GM23248 (cell line): ENCODE data around the gene ASS1. TPM values are rescaled to one million over a fixed set of nuclear protein-coding genes. Genes with fewer than 3 reads are reported as not detected.

Experiments
- DNase-seq: peaks from one replicate; pipeline ENCODE4 v3.0.0-alpha.2; 2015
- H2AFZ ChIP-seq: fragments of 200-600 bp; sonication (generic); 2 replicates; pipeline ENCODE4 v1.6.1; 2016; ENCODE audit warnings: antibody characterized with exemption
- H3F3A ChIP-seq: fragments of 200-600 bp; sonication (generic); 2 replicates; pipeline ENCODE4 v1.6.1; 2016; ENCODE audit warnings: mild to moderate bottlenecking, antibody characterized with exemption, mixed run types; ENCODE audit not compliant: insufficient read depth
- H3K27ac ChIP-seq: fragments of 200-600 bp; sonication (generic); 2 replicates; pipeline ENCODE4 v1.5.1; 2016; ENCODE audit warnings: mild to moderate bottlenecking
- H3K27me3 ChIP-seq: fragments of 200-600 bp; sonication (generic); replicated peaks from 2 replicates; pipeline ENCODE4 v1.6.1; 2016; ENCODE audit warnings: mild to moderate bottlenecking; ENCODE audit not compliant: insufficient read depth
- H3K36me3 ChIP-seq: fragments of 200-600 bp; sonication (generic); 2 replicates; pipeline ENCODE4 v1.6.1; 2016; ENCODE audit warnings: low read depth, mild to moderate bottlenecking
- H3K4me1 ChIP-seq: fragments of 200-600 bp; sonication (generic); 2 replicates; pipeline ENCODE4 v1.6.1; 2016; ENCODE audit warnings: mild to moderate bottlenecking; ENCODE audit not compliant: insufficient read depth
- H3K4me2 ChIP-seq: fragments of 200-600 bp; sonication (generic); one replicate; pipeline ENCODE4 v1.6.1; 2016; ENCODE audit warnings: mild to moderate bottlenecking; ENCODE audit not compliant: unreplicated experiment
- H3K4me3 ChIP-seq: fragments of 200-600 bp; sonication (generic); 2 replicates; pipeline ENCODE4 v1.5.1; 2016; ENCODE audit warnings: mild to moderate bottlenecking
- H3K79me2 ChIP-seq: fragments of 200-600 bp; sonication (generic); 2 replicates; pipeline ENCODE4 v1.6.1; 2016; ENCODE audit warnings: mild to moderate bottlenecking; ENCODE audit not compliant: insufficient read depth
- H3K9ac ChIP-seq: fragments of 200-600 bp; sonication (generic); 2 replicates; pipeline ENCODE4 v1.6.1; 2016; ENCODE audit warnings: mild to moderate bottlenecking
- H3K9me2 ChIP-seq: fragments of 200-600 bp; sonication (generic); 2 replicates; pipeline ENCODE4 v1.6.1; 2016; ENCODE audit warnings: mixed run types, mild to moderate bottlenecking, moderate library complexity; ENCODE audit not compliant: insufficient read depth
- H3K9me3 ChIP-seq: fragments of 200-600 bp; sonication (generic); one replicate; pipeline ENCODE4 v1.6.1; 2017; ENCODE audit warnings: low read depth
- H4K20me1 ChIP-seq: fragments of 200-600 bp; sonication (generic); 2 replicates; pipeline ENCODE4 v1.6.0; 2016; ENCODE audit not compliant: insufficient read depth
- EZH2 ChIP-seq: fragments of 200-600 bp; sonication (generic); IDR thresholded peaks from 2 replicates; pipeline ENCODE4 v1.6.1; 2018; ENCODE audit warnings: antibody characterized with exemption, mild to moderate bottlenecking; ENCODE audit not compliant: insufficient read depth, poor library complexity, severe bottlenecking
- EZH2phosphoT487 ChIP-seq: fragments of 200-600 bp; sonication (generic); IDR thresholded peaks from 2 replicates; pipeline ENCODE4 v1.6.1; 2018; ENCODE audit warnings: antibody characterized with exemption, moderate library complexity, mild to moderate bottlenecking, low read depth; ENCODE audit not compliant: insufficient read depth
- WGBS, 2 experiments: methylation state at CpG; one replicate each; pipeline ENCODE4 v1.1.6; 2015 to 2017; ENCODE audit warnings: low lambda C conversion rate in 2 of 2, low coverage in 1 of 2; ENCODE audit errors: missing lambda C conversion rate in 2 of 2; 5-methylcytosine and 5-hydroxymethylcytosine counted together
- in situ Hi-C: fragments of 300-500 bp; cut with MboI; formaldehyde crosslinking; loops from 2 replicates; pipeline ENCODE4 v1.15.0; 2020
- polyA plus RNA-seq: library from polyadenylated mRNA; unstranded; fragments of >200 nt; fragmentation: Nextera tagmentation; extraction: Ambion mirVana; gene quantifications from 2 replicates; pipeline ENCODE4 v1.2.1, GENCODE V29; 2016
- total RNA-seq: library from RNA; depleted of rRNA; stranded (reverse); fragments of >200 nt; shearing (Covaris generic); gene quantifications from 2 replicates; pipeline ENCODE4 v1.2.3, GENCODE V29; 2014

Gene ASS1
- total and polyA plus RNA-seq, 2 experiments from 2014 or later, result 124 to 216 TPM

DNA sequence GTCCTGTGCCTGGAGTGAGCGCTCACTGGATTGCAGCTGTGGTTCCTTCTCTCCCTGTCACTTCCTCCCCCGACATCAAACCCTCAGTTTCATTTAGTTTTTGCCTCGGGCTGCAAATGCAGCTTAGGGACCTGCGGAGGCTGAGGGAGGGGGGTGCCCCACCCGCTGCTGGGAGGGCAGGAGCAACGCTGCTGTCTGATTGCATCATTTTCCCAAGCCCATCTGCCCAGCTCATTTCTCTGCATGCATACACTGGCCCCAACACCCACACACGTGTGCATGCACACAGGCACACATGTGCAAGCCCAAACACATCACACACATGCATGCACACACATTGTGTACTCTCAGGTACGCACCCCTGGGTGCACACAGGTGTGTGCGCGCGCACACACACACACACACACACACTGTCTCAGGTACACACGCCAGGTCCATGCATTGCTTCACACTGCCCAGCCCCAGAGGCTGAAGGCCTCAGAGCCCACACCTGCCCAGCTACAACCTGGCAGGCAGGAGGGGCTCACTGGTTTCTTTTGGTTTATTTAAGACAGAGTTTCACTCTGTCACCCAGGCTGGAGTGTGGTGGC lies 3.4 kb downstream of the ASS1 start:
- DNase-seq, result peak; percentile 37
- Histone ChIP-seq H3K27ac (no peak overlapping the region), H2AFZ (no peak overlapping the region), H3K9me2 (no peaks in the 10 kb centered on the region), H3K4me2 (peak overlapping the region; percentile 1), H3K9ac (0 out of 2 replicates have a peak overlapping the region, but pooled peaks have one; percentile 93), H4K20me1 (no peaks in the 10 kb centered on the region), H3K4me1 (peaks cover 37% of the 10 kb centered on the region), H3K4me3 (no peak overlapping the region), H3F3A (peaks cover 14% of the 10 kb centered on the region), H3K36me3 (no peaks in the 10 kb centered on the region), H3K79me2 (peaks cover 32% of the 10 kb centered on the region), H3K27me3 (no peaks in the 10 kb centered on the region), H3K9me3 (no peaks in the 10 kb centered on the region)
- in situ Hi-C loops, result no loop called here
- 62 to 64% methylated on average over 12 of the region's 12 CpGs for whole genome bisulfite sequencing, 2 experiments
- no peak for TF ChIP-seq EZH2phosphoT487
- no peak for TF ChIP-seq EZH2

DNA sequence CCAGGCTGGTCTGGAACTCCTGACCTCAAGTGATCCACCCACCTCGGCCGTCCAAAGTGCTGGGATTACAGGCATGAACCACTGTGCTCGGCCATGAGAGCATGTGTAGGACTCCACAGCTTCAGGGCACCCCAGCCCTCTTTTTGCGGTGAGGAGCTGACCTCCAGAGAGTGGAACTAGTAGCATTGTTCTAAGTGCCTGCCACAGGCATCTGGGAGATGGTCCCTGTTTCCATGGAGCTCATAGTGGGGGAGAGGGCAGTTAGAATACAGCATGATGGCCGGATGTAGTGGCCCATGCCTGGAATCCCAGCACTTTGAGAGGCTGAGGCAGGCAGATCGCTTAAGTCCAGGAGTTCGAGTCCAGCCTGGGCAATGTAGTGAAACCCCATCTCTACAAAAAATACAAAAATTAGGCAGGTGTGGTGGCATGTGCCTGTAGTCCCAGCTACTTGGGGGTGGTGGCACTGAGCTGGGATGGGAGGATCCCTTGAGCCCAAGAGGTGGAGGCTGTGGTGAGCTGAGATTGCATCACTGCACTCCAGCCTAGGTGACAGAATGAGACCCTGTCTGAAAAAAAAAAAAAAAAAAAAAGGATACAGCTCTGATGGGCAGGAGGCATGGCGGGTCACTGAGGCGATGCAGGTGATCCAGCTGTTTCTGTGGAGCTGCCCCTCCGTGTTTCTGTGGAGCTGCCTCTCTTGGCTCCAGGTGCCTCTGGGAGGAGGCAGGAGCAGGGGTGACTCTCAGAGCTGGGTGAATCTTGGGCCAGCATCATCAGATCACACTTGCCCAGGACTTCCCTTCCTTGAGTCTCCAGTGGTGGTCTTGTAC lies 4.2 kb downstream of the ASS1 start:
- Histone ChIP-seq H3K79me2 (peaks cover 32% of the 10 kb centered on the region), H3K4me1 (peaks cover 37% of the 10 kb centered on the region), H3K9ac (no peak overlapping the region), H3K36me3 (no peaks in the 10 kb centered on the region), H2AFZ (no peak overlapping the region), H3K4me3 (no peak overlapping the region), H3K4me2 (no peak overlapping the region), H3K27me3 (no peaks in the 10 kb centered on the region), H3K9me2 (no peaks in the 10 kb centered on the region), H3F3A (peaks cover 14% of the 10 kb centered on the region), H4K20me1 (no peaks in the 10 kb centered on the region), H3K9me3 (no peaks in the 10 kb centered on the region), H3K27ac (no peak overlapping the region)
- 96% methylated on average over 10 of the region's 10 CpGs for WGBS, 2 experiments
- in situ Hi-C loops, result no loop called here
- no peak for TF ChIP-seq EZH2
- TF ChIP-seq EZH2phosphoT487, result no peak
- DNase-seq, result no peak

DNA sequence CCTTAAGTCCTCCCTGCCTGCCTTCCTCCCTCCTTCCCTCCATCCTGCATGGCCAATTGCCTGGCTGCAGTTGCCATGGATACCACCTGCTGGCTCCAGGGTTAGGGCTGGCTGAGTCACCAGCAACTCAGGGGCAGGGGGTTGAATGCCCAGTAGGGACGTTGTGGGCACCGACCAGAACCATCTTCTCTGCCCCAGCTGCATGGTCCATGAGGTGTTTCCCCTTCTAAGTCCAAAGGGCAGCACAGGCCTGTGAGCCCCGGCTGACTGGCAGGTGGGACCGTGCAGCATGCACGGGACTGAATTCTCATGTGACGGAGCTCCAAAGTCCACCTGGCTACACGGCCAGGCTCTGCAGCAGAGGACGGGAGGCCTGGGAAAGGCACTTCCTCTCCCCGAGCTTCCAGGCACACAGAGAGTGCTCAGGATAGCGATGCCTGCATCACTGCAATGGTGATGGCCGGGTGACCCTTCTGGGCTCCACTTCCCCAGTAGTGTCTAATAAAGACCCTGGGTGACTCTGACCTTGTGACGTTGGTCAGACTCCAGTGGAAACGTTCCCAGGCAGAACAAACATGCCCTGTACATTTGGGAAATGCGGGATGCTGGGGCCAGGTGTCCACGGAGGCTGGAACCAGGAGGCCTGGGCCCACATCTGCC lies 5.7 kb downstream of the ASS1 start:
- Histone ChIP-seq H3F3A (peaks cover 14% of the 10 kb centered on the region), H3K79me2 (peaks cover 32% of the 10 kb centered on the region), H3K4me1 (peaks cover 37% of the 10 kb centered on the region), H3K9ac (no peak overlapping the region), H3K27ac (no peak overlapping the region), H3K4me3 (no peak overlapping the region), H3K27me3 (no peaks in the 10 kb centered on the region), H3K36me3 (no peaks in the 10 kb centered on the region), H3K9me3 (no peaks in the 10 kb centered on the region), H3K4me2 (no peak overlapping the region), H2AFZ (no peak overlapping the region), H4K20me1 (no peaks in the 10 kb centered on the region), H3K9me2 (no peaks in the 10 kb centered on the region)
- WGBS, 2 experiments, result 79 to 80% methylated on average over 15 of the region's 15 CpGs
- in situ Hi-C loops, result loop anchor here (10.0 kb wide), 1 partner anchor 234 kb away; no protein-coding TSS in a partner anchor
- no peak for TF ChIP-seq EZH2
- no peak for TF ChIP-seq EZH2phosphoT487
- no peak for DNase-seq

DNA sequence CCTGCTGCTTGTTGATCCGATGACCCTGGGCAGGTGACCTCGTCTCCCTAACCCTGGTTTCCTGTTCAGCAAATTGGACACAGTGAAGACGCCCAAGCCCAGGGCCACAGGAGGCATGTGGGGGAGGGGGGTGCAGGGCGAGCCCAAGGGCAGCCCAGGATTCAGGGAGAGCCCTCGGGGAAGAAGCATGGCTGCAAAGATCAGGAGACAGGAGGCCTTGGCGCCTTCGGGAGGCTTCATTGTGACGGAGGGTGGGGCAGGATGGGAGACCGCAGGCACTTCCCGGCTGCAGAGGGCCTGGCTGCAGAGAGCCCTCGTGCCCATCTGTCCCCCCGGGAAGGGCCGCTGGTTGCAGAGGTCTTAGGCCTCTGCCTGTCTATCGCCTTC lies 6.2 kb downstream of the ASS1 start:
- 67 to 69% methylated on average over 13 to 14 of the region's 14 CpGs for WGBS, 2 experiments

More for the DNA sequence above, 6.2 kb downstream of the ASS1 start:
- peaks cover 32% of the 10 kb centered on the region for H3K79me2 ChIP-seq
- no peaks in the 10 kb centered on the region for H3K9me3 ChIP-seq
- H3F3A ChIP-seq, result peaks cover 9% of the 10 kb centered on the region
- no peaks in the 10 kb centered on the region for H3K9me2 ChIP-seq
- no peak for DNase-seq
- no peak overlapping the region for H3K27ac ChIP-seq
- H3K4me2 ChIP-seq, result no peak overlapping the region
- no peaks in the 10 kb centered on the region for H4K20me1 ChIP-seq
- in situ Hi-C loops, result loop anchor here (10.0 kb wide), 1 partner anchor 234 kb away; no protein-coding TSS in a partner anchor
- TF ChIP-seq EZH2phosphoT487 (no peak), EZH2 (no peak)
- H3K4me1 ChIP-seq, result peaks cover 33% of the 10 kb centered on the region
- no peak overlapping the region for H3K4me3 ChIP-seq
- H2AFZ ChIP-seq, result no peak overlapping the region
- no peaks in the 10 kb centered on the region for H3K27me3 ChIP-seq
- no peaks in the 10 kb centered on the region for H3K36me3 ChIP-seq
- H3K9ac ChIP-seq, result no peak overlapping the region
